ENCODE measurements around the gene PCSK4. TPM values are rescaled to one million over a fixed set of nuclear protein-coding genes. Genes with fewer than 3 reads are reported as not detected.

The PCSK4 gene
- total RNA-seq, 1 donor from 2014 or later: 4.3 TPM

- peaks cover 83% of the 10 kb centered on the region for H3K27me3 ChIP-seq
- no peak for TF ChIP-seq CTCF (IDR thresholded peaks at IDR 0.05)
- H3K4me1 ChIP-seq: peaks cover 36% of the 10 kb centered on the region
- no peak overlapping the region for H3K4me3 ChIP-seq
- H3K36me3 ChIP-seq: no peaks in the 10 kb centered on the region
- DNase-seq: no peak
- H3K9me3 ChIP-seq: no peaks in the 10 kb centered on the region
- intact Hi-C loops (cut with DNase I): no loop called here
- H3K27ac ChIP-seq: no peak overlapping the region
- ATAC-seq: no peak
These were observed 21.3 kb downstream of the PCSK4 start for GRCh38 chr19:1468821-1469254.

GRCh38 chr19:1468274-1468820 lies 21.8 kb downstream of the PCSK4 start:
- H3K4me1 ChIP-seq: peaks cover 36% of the 10 kb centered on the region
- no peak for ATAC-seq

GRCh38 chr19:1467490-1468273 lies 22.5 kb downstream of the PCSK4 start:
- ATAC-seq (no peak), DNase-seq (no peak)
- no peak for TF ChIP-seq CTCF (IDR thresholded peaks at IDR 0.05)
- Histone ChIP-seq H3K9me3 (no peaks in the 10 kb centered on the region), H3K27ac (no peak overlapping the region), H3K27me3 (peaks cover 71% of the 10 kb centered on the region), H3K4me3 (no peak overlapping the region), H3K4me1 (peaks cover 36% of the 10 kb centered on the region), H3K36me3 (no peaks in the 10 kb centered on the region)
- intact Hi-C loops (cut with DNase I): no loop called here

More at GRCh38 chr19:1468274-1468820, 21.8 kb downstream of the PCSK4 start:
- intact Hi-C loops (cut with DNase I): no loop called here
- Histone ChIP-seq H3K9me3 (no peaks in the 10 kb centered on the region), H3K36me3 (no peaks in the 10 kb centered on the region), H3K27me3 (peaks cover 78% of the 10 kb centered on the region), H3K4me3 (no peak overlapping the region), H3K27ac (no peak overlapping the region)
- TF ChIP-seq CTCF (IDR thresholded peaks at IDR 0.05): no peak
- no peak for DNase-seq

- peaks cover 36% of the 10 kb centered on the region for H3K4me1 ChIP-seq
- TF ChIP-seq CTCF (IDR thresholded peaks at IDR 0.05): no peak
- ATAC-seq: no peak
These were observed 23.0 kb downstream of the PCSK4 start for GRCh38 chr19:1467215-1467489.

GRCh38 chr19:1466461-1467214 lies 23.5 kb downstream of the PCSK4 start:
- intact Hi-C loops (cut with DNase I): no loop called here
- Histone ChIP-seq H3K9me3 (no peaks in the 10 kb centered on the region), H3K27ac (no peak overlapping the region), H3K27me3 (peaks cover 62% of the 10 kb centered on the region), H3K4me3 (no peak overlapping the region), H3K4me1 (peaks cover 36% of the 10 kb centered on the region), H3K36me3 (no peaks in the 10 kb centered on the region)
- ATAC-seq (no peak), DNase-seq (no peak)
- no peak for TF ChIP-seq CTCF (IDR thresholded peaks at IDR 0.05)

More at GRCh38 chr19:1467215-1467489, 23.0 kb downstream of the PCSK4 start:
- no peaks in the 10 kb centered on the region for H3K36me3 ChIP-seq
- H3K9me3 ChIP-seq: no peaks in the 10 kb centered on the region
- H3K27ac ChIP-seq: no peak overlapping the region
- H3K27me3 ChIP-seq: peaks cover 67% of the 10 kb centered on the region
- intact Hi-C loops (cut with DNase I): no loop called here
- H3K4me3 ChIP-seq: no peak overlapping the region
- no peak for DNase-seq

All from upper lobe of right lung (tissue), 1 donor.